GM23338 (cell line): Measurements from ENCODE around the gene NTRK3.

Experiments used
- CREB1 ChIP-seq: fragments of 250-450 bp; sonication (Bioruptor Pico); IDR thresholded peaks from 2 replicates; pipeline ENCODE4 v1.5.0; 2020; ENCODE audit warnings: low read depth, mild to moderate bottlenecking, moderate library complexity
- EZH2 ChIP-seq: fragments of 200-600 bp; sonication (generic); IDR thresholded peaks from one replicate; pipeline ENCODE4 v1.8.0; 2017; ENCODE audit warnings: antibody characterized with exemption, mild to moderate bottlenecking, low read depth; ENCODE audit not compliant: unreplicated experiment
- EZH2phosphoT487 ChIP-seq: fragments of 200-600 bp; sonication (generic); IDR thresholded peaks from one replicate; pipeline ENCODE4 v1.8.1; 2018; ENCODE audit warnings: antibody characterized with exemption; ENCODE audit not compliant: unreplicated experiment
- JUNB ChIP-seq: IDR thresholded peaks from one replicate; pipeline ENCODE4 v1.6.1; 2016; ENCODE audit warnings: antibody characterized with exemption; ENCODE audit not compliant: unreplicated experiment
- NANOG ChIP-seq: IDR thresholded peaks from 2 replicates; pipeline ENCODE4 v1.6.1; 2016; ENCODE audit warnings: antibody characterized with exemption, borderline replicate concordance
- POLR2AphosphoS5 ChIP-seq: IDR thresholded peaks from 2 replicates; pipeline ENCODE4 v1.6.1; 2016; ENCODE audit warnings: antibody characterized with exemption, low read depth
- STAT1 ChIP-seq: IDR thresholded peaks from one replicate; pipeline ENCODE4 v1.6.1; 2016; ENCODE audit warnings: antibody characterized with exemption; ENCODE audit not compliant: unreplicated experiment
- ZNF114 ChIP-seq: fragments of 250-450 bp; sonication (Bioruptor Pico); IDR thresholded peaks from 2 replicates; pipeline ENCODE4 v1.5.0; 2020; ENCODE audit warnings: mild to moderate bottlenecking, moderate library complexity
- ZNF331 ChIP-seq: fragments of 250-450 bp; sonication (Bioruptor Pico); IDR thresholded peaks from 2 replicates; pipeline ENCODE4 v1.5.0; 2020; ENCODE audit warnings: low read depth, mild to moderate bottlenecking, moderate library complexity
- TF ChIP-seq, protein P1 (sequence below), 2 experiments: fragments of 200-600 bp in 1 of 2; sonication (generic) in 1 of 2; conservative IDR thresholded peaks; 2 replicates each; pipeline versions ENCODE4 v1.5.1 to v1.6.1; 2016 to 2017; ENCODE audit warnings: antibody characterized with exemption in 2 of 2, low read depth in 2 of 2, mild to moderate bottlenecking in 2 of 2, moderate library complexity in 1 of 2
- TF ChIP-seq, protein P2 (sequence below): IDR thresholded peaks from one replicate; pipeline ENCODE4 v1.6.1; 2018; ENCODE audit warnings: antibody characterized with exemption; ENCODE audit not compliant: unreplicated experiment

DNA sequence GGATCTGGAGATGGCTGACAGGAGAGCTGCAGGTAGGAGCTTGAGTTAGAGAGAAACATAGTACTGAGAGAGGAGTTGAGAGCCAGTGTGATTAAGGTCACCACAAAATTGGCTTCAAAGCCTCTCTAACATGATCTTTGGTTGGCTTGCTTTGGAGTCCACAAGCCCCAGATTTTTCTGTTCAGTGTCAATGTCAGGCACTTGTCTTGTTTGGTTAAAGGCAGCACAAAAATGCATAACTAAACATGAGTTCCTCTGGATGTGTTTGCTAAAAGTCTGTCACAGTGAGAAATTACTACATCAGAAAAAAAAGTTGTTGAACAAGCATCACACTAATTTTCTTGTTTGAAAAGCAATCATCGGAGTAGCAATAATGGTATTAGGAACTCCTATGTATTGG lies 440.5 kb downstream of the NTRK3 start:
- TF ChIP-seq EZH2phosphoT487 (no peak), EZH2 (no peak), ZNF331 (CRISPR knock-in tag) (no peak), CREB1 (CRISPR knock-in tag) (no peak), POLR2AphosphoS5 (no peak), STAT1 (no peak), NANOG (no peak), JUNB (no peak), ZNF114 (CRISPR knock-in tag) (no peak)
- TF ChIP-seq, protein P1, sequence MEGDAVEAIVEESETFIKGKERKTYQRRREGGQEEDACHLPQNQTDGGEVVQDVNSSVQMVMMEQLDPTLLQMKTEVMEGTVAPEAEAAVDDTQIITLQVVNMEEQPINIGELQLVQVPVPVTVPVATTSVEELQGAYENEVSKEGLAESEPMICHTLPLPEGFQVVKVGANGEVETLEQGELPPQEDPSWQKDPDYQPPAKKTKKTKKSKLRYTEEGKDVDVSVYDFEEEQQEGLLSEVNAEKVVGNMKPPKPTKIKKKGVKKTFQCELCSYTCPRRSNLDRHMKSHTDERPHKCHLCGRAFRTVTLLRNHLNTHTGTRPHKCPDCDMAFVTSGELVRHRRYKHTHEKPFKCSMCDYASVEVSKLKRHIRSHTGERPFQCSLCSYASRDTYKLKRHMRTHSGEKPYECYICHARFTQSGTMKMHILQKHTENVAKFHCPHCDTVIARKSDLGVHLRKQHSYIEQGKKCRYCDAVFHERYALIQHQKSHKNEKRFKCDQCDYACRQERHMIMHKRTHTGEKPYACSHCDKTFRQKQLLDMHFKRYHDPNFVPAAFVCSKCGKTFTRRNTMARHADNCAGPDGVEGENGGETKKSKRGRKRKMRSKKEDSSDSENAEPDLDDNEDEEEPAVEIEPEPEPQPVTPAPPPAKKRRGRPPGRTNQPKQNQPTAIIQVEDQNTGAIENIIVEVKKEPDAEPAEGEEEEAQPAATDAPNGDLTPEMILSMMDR (conservative IDR thresholded peaks at IDR 0.05; ENCODE audit: low read depth in 2 of 2): no peak
- TF ChIP-seq, protein P2, sequence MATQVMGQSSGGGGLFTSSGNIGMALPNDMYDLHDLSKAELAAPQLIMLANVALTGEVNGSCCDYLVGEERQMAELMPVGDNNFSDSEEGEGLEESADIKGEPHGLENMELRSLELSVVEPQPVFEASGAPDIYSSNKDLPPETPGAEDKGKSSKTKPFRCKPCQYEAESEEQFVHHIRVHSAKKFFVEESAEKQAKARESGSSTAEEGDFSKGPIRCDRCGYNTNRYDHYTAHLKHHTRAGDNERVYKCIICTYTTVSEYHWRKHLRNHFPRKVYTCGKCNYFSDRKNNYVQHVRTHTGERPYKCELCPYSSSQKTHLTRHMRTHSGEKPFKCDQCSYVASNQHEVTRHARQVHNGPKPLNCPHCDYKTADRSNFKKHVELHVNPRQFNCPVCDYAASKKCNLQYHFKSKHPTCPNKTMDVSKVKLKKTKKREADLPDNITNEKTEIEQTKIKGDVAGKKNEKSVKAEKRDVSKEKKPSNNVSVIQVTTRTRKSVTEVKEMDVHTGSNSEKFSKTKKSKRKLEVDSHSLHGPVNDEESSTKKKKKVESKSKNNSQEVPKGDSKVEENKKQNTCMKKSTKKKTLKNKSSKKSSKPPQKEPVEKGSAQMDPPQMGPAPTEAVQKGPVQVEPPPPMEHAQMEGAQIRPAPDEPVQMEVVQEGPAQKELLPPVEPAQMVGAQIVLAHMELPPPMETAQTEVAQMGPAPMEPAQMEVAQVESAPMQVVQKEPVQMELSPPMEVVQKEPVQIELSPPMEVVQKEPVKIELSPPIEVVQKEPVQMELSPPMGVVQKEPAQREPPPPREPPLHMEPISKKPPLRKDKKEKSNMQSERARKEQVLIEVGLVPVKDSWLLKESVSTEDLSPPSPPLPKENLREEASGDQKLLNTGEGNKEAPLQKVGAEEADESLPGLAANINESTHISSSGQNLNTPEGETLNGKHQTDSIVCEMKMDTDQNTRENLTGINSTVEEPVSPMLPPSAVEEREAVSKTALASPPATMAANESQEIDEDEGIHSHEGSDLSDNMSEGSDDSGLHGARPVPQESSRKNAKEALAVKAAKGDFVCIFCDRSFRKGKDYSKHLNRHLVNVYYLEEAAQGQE: no peak
